HepG2 (cell line): ENCODE results near the gene MMP26. TPM values are rescaled to one million over a fixed set of nuclear protein-coding genes. Genes with fewer than 3 reads are reported as not detected.

Experiments used
- ATAC-seq: fragments of 200-7000 bp; cut with Tn5 transposase; 3 replicates; pipeline ENCODE4 v1.9.1; 2020; ENCODE audit warnings: mild to moderate bottlenecking, moderate library complexity
- BruUV-seq: library from RNA; stranded (reverse); fragments of 400-500 nt; replicated peaks from 2 replicates; lab custom pipeline; 2021; lab: Mats Ljungman, UMichigan
- CTCF ChIA-PET: fragments of 300-600 bp; formaldehyde crosslinking; extraction: SDS; loops from one replicate; lab custom pipeline; 2021; ENCODE audit warnings: low total read pairs, inconsistent platforms, low intra/inter-chr PET ratio; lab: Yijun Ruan, JAX
- POLR2A ChIA-PET: fragments of 350-600 bp; sonication (Branson Sonifier 250); formaldehyde crosslinking; loops from one replicate; lab custom pipeline; 2020; ENCODE audit warnings: antibody characterized with exemption, inconsistent platforms; lab: Yijun Ruan, JAX
- DNase-seq: peaks from one replicate; pipeline ENCODE4 v3.0.0-alpha.2; 2015; ENCODE audit warnings: low spot score
- FAIRE-seq: peaks from 3 replicates; lab custom pipeline; 2011; peaks lifted over from hg19 to GRCh38; lab: Jason Lieb, UNC
- H2AFZ ChIP-seq: one replicate; pipeline ENCODE4 v1.6.1; 2011; ENCODE audit warnings: low read length, inconsistent platforms
- H3K27ac ChIP-seq: fragments of 300-600 bp; 3 replicates; pipeline ENCODE4 v1.8.0; 2011; ENCODE audit warnings: mixed run types, mild to moderate bottlenecking, mixed read lengths, low read length, inconsistent platforms; ENCODE audit not compliant: insufficient read depth; ENCODE audit errors: extremely low read length
- H3K27me3 ChIP-seq, 2 experiments: fragments of 200-600 bp in 1 of 2; 2 replicates in 1 of 2; 3 replicates in 1 of 2; pipeline versions ENCODE4 v1.6.0 to v1.8.0; 2011; ENCODE audit warnings: low read length in 2 of 2, mild to moderate bottlenecking in 2 of 2, moderate library complexity in 2 of 2, inconsistent platforms in 1 of 2; ENCODE audit not compliant: insufficient read depth in 2 of 2, control insufficient read depth in 1 of 2
- H3K36me3 ChIP-seq, 2 experiments: fragments of 200-600 bp in 1 of 2; replicated peaks in 1 of 2; 2 replicates in 1 of 2; 3 replicates in 1 of 2; pipeline versions ENCODE4 v1.5.1 to v1.8.0; 2011; ENCODE audit warnings: low read length in 2 of 2, inconsistent platforms in 1 of 2; ENCODE audit not compliant: insufficient read depth in 2 of 2, control insufficient read depth in 1 of 2
- H3K4me1 ChIP-seq: 2 replicates; pipeline ENCODE4 v1.5.1; 2012; ENCODE audit warnings: low read length, inconsistent platforms; ENCODE audit not compliant: insufficient read depth
- H3K4me2 ChIP-seq: 2 replicates; pipeline ENCODE4 v1.6.0; 2011; ENCODE audit warnings: low read depth, low read length, inconsistent platforms
- H3K4me3 ChIP-seq, 3 experiments: fragments of 200-600 bp in 1 of 3; sonication (generic), shearing (Covaris generic) in 1 of 3; replicated peaks in 1 of 3; 2 replicates each; pipeline ENCODE4 v1.5.1; 2011 to 2016; ENCODE audit warnings: low read length in 3 of 3, inconsistent platforms in 2 of 3, low read depth in 2 of 3, mild to moderate bottlenecking in 2 of 3, control low read depth in 1 of 3, mixed read lengths in 1 of 3; ENCODE audit not compliant: insufficient read depth in 1 of 3
- H3K79me2 ChIP-seq: one replicate; pipeline ENCODE4 v1.6.1; 2011; ENCODE audit warnings: low read length, inconsistent platforms; ENCODE audit not compliant: insufficient read depth
- H3K9ac ChIP-seq: 2 replicates; pipeline ENCODE4 v1.6.0; 2011; ENCODE audit warnings: mild to moderate bottlenecking, low read depth, low read length, inconsistent platforms; ENCODE audit not compliant: insufficient read depth
- H3K9me3 ChIP-seq: 2 replicates; pipeline ENCODE4 v1.5.1; 2012; ENCODE audit warnings: mild to moderate bottlenecking, low read length
- H4K20me1 ChIP-seq: 2 replicates; pipeline ENCODE4 v1.6.0; 2011; ENCODE audit warnings: inconsistent platforms, mild to moderate bottlenecking, low read length, moderate library complexity; ENCODE audit not compliant: insufficient read depth
- AHR ChIP-seq: IDR thresholded peaks from 2 replicates; pipeline ENCODE4 v1.6.1; 2018; ENCODE audit warnings: missing genetic modification reagents, missing compliant biosample characterization
- AKAP8 ChIP-seq: sonication (generic); formaldehyde crosslinking; IDR thresholded peaks from 2 replicates; pipeline ENCODE4 v1.5.1; 2020; ENCODE audit warnings: mild to moderate bottlenecking, missing genetic modification reagents
- ARID2 ChIP-seq: sonication (generic); formaldehyde crosslinking; IDR thresholded peaks from 2 replicates; pipeline ENCODE4 v1.8.1; 2022; ENCODE audit warnings: mild to moderate bottlenecking, missing genetic modification reagents, borderline replicate concordance
- DNMT1 ChIP-seq: sonication (generic); formaldehyde crosslinking; IDR thresholded peaks from 2 replicates; pipeline ENCODE4 v1.5.1; 2020; ENCODE audit warnings: mild to moderate bottlenecking, missing genetic modification reagents
- HNF4G ChIP-seq, 2 experiments: sonication (generic) in 1 of 2; formaldehyde crosslinking in 1 of 2; IDR thresholded peaks; 2 replicates each; pipeline versions ENCODE4 v1.4.0 to v1.6.1; 2011 to 2020; ENCODE audit warnings: borderline replicate concordance in 2 of 2, low read depth in 2 of 2, mild to moderate bottlenecking in 2 of 2, low read length in 1 of 2, missing genetic modification reagents in 1 of 2, moderate library complexity in 1 of 2
- MAF1 ChIP-seq: sonication (generic); formaldehyde crosslinking; IDR thresholded peaks from 2 replicates; pipeline ENCODE4 v1.5.0; 2020; ENCODE audit warnings: missing genetic modification reagents, borderline replicate concordance
- MYC ChIP-seq: sonication (generic); formaldehyde crosslinking; IDR thresholded peaks from 2 replicates; pipeline ENCODE4 v1.9.0; 2021; ENCODE audit warnings: missing genetic modification reagents, borderline replicate concordance
- MYNN ChIP-seq: sonication (generic); formaldehyde crosslinking; IDR thresholded peaks from 2 replicates; pipeline ENCODE4 v1.4.0; 2020; ENCODE audit warnings: mild to moderate bottlenecking, low read depth, missing genetic modification reagents
- RBM39 ChIP-seq: fragments of 200-400 bp; formaldehyde crosslinking; IDR thresholded peaks from one replicate; pipeline ENCODE4 v1.6.1; 2018; ENCODE audit warnings: antibody characterized with exemption, mild to moderate bottlenecking, low read depth, low read length; ENCODE audit not compliant: poor library complexity, severe bottlenecking
- SIN3A ChIP-seq: IDR thresholded peaks from 2 replicates; pipeline ENCODE4 v1.6.1; 2011; ENCODE audit warnings: low read depth, mild to moderate bottlenecking, control low read depth, low read length, borderline replicate concordance
- SMC3 ChIP-seq: IDR thresholded peaks from 2 replicates; pipeline ENCODE4 v1.6.1; 2011; ENCODE audit warnings: low read length, improper control_type of control experiment
- SP1 ChIP-seq, 2 experiments: fragments of 450-650 bp in 1 of 2; sonication (generic) in 1 of 2; formaldehyde crosslinking in 1 of 2; IDR thresholded peaks; 2 replicates each; pipeline versions ENCODE4 v1.4.0 to v1.6.1; 2016 to 2020; ENCODE audit warnings: missing genetic modification reagents in 1 of 2
- STAT5B ChIP-seq: sonication (generic); formaldehyde crosslinking; IDR thresholded peaks from 2 replicates; pipeline ENCODE4 v1.4.0; 2020; ENCODE audit warnings: missing genetic modification reagents
- ZBTB3 ChIP-seq: sonication (generic); formaldehyde crosslinking; IDR thresholded peaks from 2 replicates; pipeline ENCODE4 v1.4.0; 2020; ENCODE audit warnings: low read depth, mild to moderate bottlenecking, moderate library complexity, missing genetic modification reagents, borderline replicate concordance
- ZMYM2 ChIP-seq: sonication (generic); formaldehyde crosslinking; IDR thresholded peaks from 2 replicates; pipeline ENCODE4 v1.8.0; 2022; ENCODE audit warnings: mild to moderate bottlenecking, missing genetic modification reagents
- ZNF275 ChIP-seq: sonication (generic); formaldehyde crosslinking; IDR thresholded peaks from 2 replicates; pipeline ENCODE4 v1.8.0; 2022; ENCODE audit warnings: missing genetic modification reagents, mild to moderate bottlenecking, inconsistent platforms, borderline replicate concordance
- ZNF33A ChIP-seq: sonication (generic); formaldehyde crosslinking; IDR thresholded peaks from 2 replicates; pipeline ENCODE4 v1.5.1; 2020; ENCODE audit warnings: missing genetic modification reagents, mild to moderate bottlenecking, moderate library complexity, borderline replicate concordance
- ZNF512 ChIP-seq: sonication (generic); formaldehyde crosslinking; IDR thresholded peaks from 2 replicates; pipeline ENCODE4 v1.4.0; 2020; ENCODE audit warnings: mild to moderate bottlenecking, missing genetic modification reagents
- WGBS: methylation state at CpG from one replicate; pipeline ENCODE4 v1.1.6; 2017; ENCODE audit warnings: low lambda C conversion rate; 5-methylcytosine and 5-hydroxymethylcytosine counted together
- in situ Hi-C: cut with HindIII; loops from 2 replicates; pipeline ENCODE4 v1.10.0; 2017; ENCODE audit warnings: low pct_unique_long_range_greater_than_20kb; ENCODE audit not compliant: extremely low pct_ligation_motif_present
- intact Hi-C: fragments of 100-400 bp; cut with micrococcal nuclease; formaldehyde crosslinking; loops from one replicate; pipeline ENCODE4 v1.10.0; 2022; ENCODE audit not compliant: unreplicated experiment
- polyA plus RNA-seq, 8 experiments: library from polyadenylated mRNA; depleted of rRNA in 3 of 8; stranded (reverse) in 7 of 8; unstranded in 1 of 8; fragments of >200 nt; fragmentation: Illumina TruSeq in 4 of 8; extraction: Trizol in 4 of 8; gene quantifications; 2 replicates each; pipeline versions ENCODE4 v1.2.1 to v1.2.3, GENCODE V29; 2011 to 2016; ENCODE audit warnings: low read depth in 4 of 8, missing spikeins in 1 of 8, mixed read lengths in 1 of 8; ENCODE audit not compliant: insufficient read depth in 1 of 8
- total RNA-seq, 5 experiments: library from RNA; depleted of rRNA; stranded (reverse); fragments of >200 nt; fragmentation: Illumina TruSeq; extraction: Trizol; gene quantifications; 2 replicates each; pipeline ENCODE4 v1.2.3, GENCODE V29; 2016; ENCODE audit warnings: low read depth in 1 of 5
- TF ChIP-seq, protein P1 (sequence below): sonication (generic); formaldehyde crosslinking; IDR thresholded peaks from 2 replicates; pipeline ENCODE4 v1.5.0; 2020; ENCODE audit warnings: missing genetic modification reagents
- TF ChIP-seq, protein P2 (sequence below): sonication (generic); formaldehyde crosslinking; IDR thresholded peaks from 2 replicates; pipeline ENCODE4 v1.8.1; 2023; ENCODE audit warnings: missing genetic modification reagents, inconsistent platforms, borderline replicate concordance

The MMP26 gene
- total and polyA plus RNA-seq, 2 of the 13 experiments (the other 11 are each of a cell fraction or from before 2014, with no cell fraction given): not detected

GRCh38 chr11:4704790-4705334 is 278 bp downstream of the MMP26 start:
- H3K36me3 ChIP-seq: no peaks in the 10 kb centered on the region
- ChIA-PET CTCF (no interaction called here), POLR2A (no interaction called here)
- H3K4me1 ChIP-seq: no peaks in the 10 kb centered on the region
- in situ Hi-C loops (no loop called here), intact Hi-C loops (no loop called here)
- no peak for TF ChIP-seq DNMT1 (CRISPR knock-in tag)
- no peak for TF ChIP-seq AHR (CRISPR knock-in tag)
- no peak for TF ChIP-seq RBM39
- TF ChIP-seq SP1 (IDR thresholded peaks at IDR 0.05): no peak
- no peak for TF ChIP-seq SP1 (CRISPR knock-in tag; IDR thresholded peaks at IDR 0.05)
- no peak for TF ChIP-seq MAF1
- no peak for TF ChIP-seq STAT5B (CRISPR knock-in tag)
- no peak for TF ChIP-seq ZBTB3 (CRISPR knock-in tag)
- no peak for TF ChIP-seq HNF4G (IDR thresholded peaks at IDR 0.05; ENCODE audit: borderline replicate concordance, low read depth, low read length)
- no peak for TF ChIP-seq HNF4G (CRISPR knock-in tag; IDR thresholded peaks at IDR 0.05; ENCODE audit: borderline replicate concordance, low read depth)
- TF ChIP-seq, protein P1, sequence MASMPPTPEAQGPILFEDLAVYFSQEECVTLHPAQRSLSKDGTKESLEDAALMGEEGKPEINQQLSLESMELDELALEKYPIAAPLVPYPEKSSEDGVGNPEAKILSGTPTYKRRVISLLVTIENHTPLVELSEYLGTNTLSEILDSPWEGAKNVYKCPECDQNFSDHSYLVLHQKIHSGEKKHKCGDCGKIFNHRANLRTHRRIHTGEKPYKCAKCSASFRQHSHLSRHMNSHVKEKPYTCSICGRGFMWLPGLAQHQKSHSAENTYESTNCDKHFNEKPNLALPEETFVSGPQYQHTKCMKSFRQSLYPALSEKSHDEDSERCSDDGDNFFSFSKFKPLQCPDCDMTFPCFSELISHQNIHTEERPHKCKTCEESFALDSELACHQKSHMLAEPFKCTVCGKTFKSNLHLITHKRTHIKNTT (CRISPR knock-in tag): no peak
- no peak for TF ChIP-seq ZNF275
- TF ChIP-seq ZNF512 (CRISPR knock-in tag): no peak
- TF ChIP-seq ZMYM2: no peak
- TF ChIP-seq, protein P2, sequence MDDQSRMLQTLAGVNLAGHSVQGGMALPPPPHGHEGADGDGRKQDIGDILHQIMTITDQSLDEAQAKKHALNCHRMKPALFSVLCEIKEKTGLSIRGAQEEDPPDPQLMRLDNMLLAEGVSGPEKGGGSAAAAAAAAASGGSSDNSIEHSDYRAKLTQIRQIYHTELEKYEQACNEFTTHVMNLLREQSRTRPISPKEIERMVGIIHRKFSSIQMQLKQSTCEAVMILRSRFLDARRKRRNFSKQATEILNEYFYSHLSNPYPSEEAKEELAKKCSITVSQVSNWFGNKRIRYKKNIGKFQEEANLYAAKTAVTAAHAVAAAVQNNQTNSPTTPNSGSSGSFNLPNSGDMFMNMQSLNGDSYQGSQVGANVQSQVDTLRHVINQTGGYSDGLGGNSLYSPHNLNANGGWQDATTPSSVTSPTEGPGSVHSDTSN (CRISPR knock-in tag): no peak
- no peak for TF ChIP-seq SMC3
- no peak for TF ChIP-seq ZNF33A (CRISPR knock-in tag)
- TF ChIP-seq MYNN (CRISPR knock-in tag): no peak
- TF ChIP-seq AKAP8 (CRISPR knock-in tag): no peak
- no peak for TF ChIP-seq ARID2 (CRISPR knock-in tag)
- TF ChIP-seq SIN3A: no peak
- no peak for TF ChIP-seq MYC (CRISPR knock-in tag)
- H3K9me3 ChIP-seq: no peaks in the 10 kb centered on the region
- WGBS: 31% methylated on average over 8 of the region's 8 CpGs
- H2AFZ ChIP-seq: no peak overlapping the region
- no peak overlapping the region for H3K27ac ChIP-seq
- H3K9ac ChIP-seq: no peak overlapping the region
- no peaks in the 10 kb centered on the region; a peak in 2 of 5 replicates for H3K27me3 ChIP-seq
- no peak overlapping the region for H3K4me3 ChIP-seq
- DNase-seq: no peak
- no TSS peak for BruUV-seq
- no peaks in the 10 kb centered on the region for H4K20me1 ChIP-seq
- no peak for ATAC-seq
- H3K4me2 ChIP-seq: no peak overlapping the region
- H3K79me2 ChIP-seq: no peaks in the 10 kb centered on the region
- no peak for FAIRE-seq
